IPS DF 4.7 (cell line): ENCODE data around the gene MEGF6.

Experiments used
- DNase-seq: peaks from one replicate; pipeline ENCODE4 v3.0.0-alpha.2; 2013; ENCODE audit warnings: low spot score; ENCODE audit errors: extremely low read depth

MEGF6 gene

GRCh38 chr1:3553166-3553939, 58.0 kb downstream of the MEGF6 start:
- DNase-seq = no peak

- DNase-seq = no peak
Observed at GRCh38 chr1:3552751-3553150, 58.6 kb downstream of the MEGF6 start.

- DNase-seq = no peak
Observed at GRCh38 chr1:3552176-3552575, 59.1 kb downstream of the MEGF6 start.

GRCh38 chr1:3551711-3552110, 59.6 kb downstream of the MEGF6 start:
- no peak for DNase-seq

- DNase-seq = no peak
Observed at GRCh38 chr1:3551290-3551678, 60.0 kb downstream of the MEGF6 start.

- DNase-seq = no peak
Observed at GRCh38 chr1:3550511-3551289, 60.6 kb downstream of the MEGF6 start.

- DNase-seq = no peak
Observed at GRCh38 chr1:3548895-3549294, 62.4 kb downstream of the MEGF6 start.

GRCh38 chr1:3548156-3548893, 63.0 kb downstream of the MEGF6 start:
- no peak for DNase-seq

- DNase-seq = no peak
Observed at GRCh38 chr1:3547055-3548005, 64.0 kb downstream of the MEGF6 start.

- DNase-seq = no peak
Observed at GRCh38 chr1:3546048-3546384, 65.3 kb downstream of the MEGF6 start.

GRCh38 chr1:3545363-3546047, 65.8 kb downstream of the MEGF6 start:
- no peak for DNase-seq

- no peak for DNase-seq
Observed at GRCh38 chr1:3544040-3544977, 67.0 kb downstream of the MEGF6 start.

- DNase-seq = no peak
Observed at GRCh38 chr1:3543076-3544039, 68.0 kb downstream of the MEGF6 start.

GRCh38 chr1:3542676-3543075, 68.6 kb downstream of the MEGF6 start:
- no peak for DNase-seq

GRCh38 chr1:3541936-3542335, 69.4 kb downstream of the MEGF6 start:
- DNase-seq = no peak

- DNase-seq = no peak
Observed at GRCh38 chr1:3541465-3541864, 69.8 kb downstream of the MEGF6 start.

- no peak for DNase-seq
Observed at GRCh38 chr1:3540876-3541275, 70.4 kb downstream of the MEGF6 start.

- no peak for DNase-seq
Observed at GRCh38 chr1:3539707-3540425, 71.4 kb downstream of the MEGF6 start.
